Endometrial microvascular endothelial cells (primary cell): ENCODE results near the gene TUT4. TPM values are rescaled to one million over a fixed set of nuclear protein-coding genes. Genes with fewer than 3 reads are reported as not detected.

Experiments used
- in situ Hi-C: cut with HindIII; loops from 2 replicates; pipeline ENCODE4 v1.10.0; 2017; ENCODE audit warnings: low sequenced_read_pairs, low pct_unique_long_range_greater_than_20kb; ENCODE audit errors: inconsistent ontology term
- total RNA-seq: library from RNA; depleted of rRNA; stranded (reverse); fragments of >200 nt; gene quantifications from one replicate; pipeline ENCODE4 v1.2.3, GENCODE V29; 2015; ENCODE audit errors: inconsistent ontology term

Gene TUT4
- total RNA-seq, 1 donor from 2014 or later = 33.1 TPM

GRCh38 chr1:52432807-52433206, 120.1 kb downstream of the TUT4 start:
- in situ Hi-C loops = no loop called here

- in situ Hi-C loops = no loop called here
These were observed 125.7 kb downstream of the TUT4 start for GRCh38 chr1:52427152-52427551.

- in situ Hi-C loops = no loop called here
These were observed 126.5 kb downstream of the TUT4 start for GRCh38 chr1:52426371-52426770.

- in situ Hi-C loops = no loop called here
These were observed 128.1 kb downstream of the TUT4 start for GRCh38 chr1:52424813-52425212.

GRCh38 chr1:52424231-52424636, 128.7 kb downstream of the TUT4 start:
- in situ Hi-C loops = no loop called here

GRCh38 chr1:52423771-52424170, 129.1 kb downstream of the TUT4 start:
- in situ Hi-C loops = no loop called here

- in situ Hi-C loops = no loop called here
These were observed 129.8 kb downstream of the TUT4 start for GRCh38 chr1:52423055-52423454.

- in situ Hi-C loops = no loop called here
These were observed 132.2 kb downstream of the TUT4 start for GRCh38 chr1:52420713-52421112.

GRCh38 chr1:52416811-52417210, 136.1 kb downstream of the TUT4 start:
- in situ Hi-C loops = no loop called here

GRCh38 chr1:52414942-52415341, 137.9 kb downstream of the TUT4 start:
- in situ Hi-C loops = no loop called here

- in situ Hi-C loops = no loop called here
These were observed 139.4 kb downstream of the TUT4 start for GRCh38 chr1:52413410-52413989.

GRCh38 chr1:52404975-52405338, 147.9 kb downstream of the TUT4 start:
- in situ Hi-C loops = no loop called here

GRCh38 chr1:52404116-52404974, 148.5 kb downstream of the TUT4 start, which contains the start of the genes ORC1 and PRPF38A:
TSS of gene ORC1 (minus strand) at chr1:52404423. CDS start at chr1:52402223, 2,200 bp downstream.
TSS of gene PRPF38A (plus strand) at chr1:52404602. CDS start at chr1:52404750, 148 bp downstream.
- in situ Hi-C loops = no loop called here

- in situ Hi-C loops = no loop called here
These were observed 149.3 kb downstream of the TUT4 start for GRCh38 chr1:52403566-52404115.

- in situ Hi-C loops = no loop called here
These were observed 150.0 kb downstream of the TUT4 start for GRCh38 chr1:52402860-52403240.

- in situ Hi-C loops = no loop called here
These were observed 152.8 kb downstream of the TUT4 start for GRCh38 chr1:52400131-52400530.

- in situ Hi-C loops = no loop called here
These were observed 153.3 kb downstream of the TUT4 start for GRCh38 chr1:52399629-52400028.

GRCh38 chr1:52393174-52393573, 159.7 kb downstream of the TUT4 start:
- in situ Hi-C loops = no loop called here

- in situ Hi-C loops = no loop called here
These were observed 166.4 kb downstream of the TUT4 start for GRCh38 chr1:52386458-52386857.

GRCh38 chr1:52385376-52385775, 167.5 kb downstream of the TUT4 start:
- in situ Hi-C loops = no loop called here
